CD4-positive, alpha-beta T cell treated with Interleukin-15 for 1 hour (primary cell): Measurements from ENCODE around the gene ANO8.

Experiments used
- DNase-seq: peaks from one replicate; pipeline ENCODE4 v3.0.0-alpha.2; 2020

ANO8 gene

GRCh38 chr19:17347361-17347760, 12.7 kb upstream of the ANO8 start:
- no peak for DNase-seq

DNA sequence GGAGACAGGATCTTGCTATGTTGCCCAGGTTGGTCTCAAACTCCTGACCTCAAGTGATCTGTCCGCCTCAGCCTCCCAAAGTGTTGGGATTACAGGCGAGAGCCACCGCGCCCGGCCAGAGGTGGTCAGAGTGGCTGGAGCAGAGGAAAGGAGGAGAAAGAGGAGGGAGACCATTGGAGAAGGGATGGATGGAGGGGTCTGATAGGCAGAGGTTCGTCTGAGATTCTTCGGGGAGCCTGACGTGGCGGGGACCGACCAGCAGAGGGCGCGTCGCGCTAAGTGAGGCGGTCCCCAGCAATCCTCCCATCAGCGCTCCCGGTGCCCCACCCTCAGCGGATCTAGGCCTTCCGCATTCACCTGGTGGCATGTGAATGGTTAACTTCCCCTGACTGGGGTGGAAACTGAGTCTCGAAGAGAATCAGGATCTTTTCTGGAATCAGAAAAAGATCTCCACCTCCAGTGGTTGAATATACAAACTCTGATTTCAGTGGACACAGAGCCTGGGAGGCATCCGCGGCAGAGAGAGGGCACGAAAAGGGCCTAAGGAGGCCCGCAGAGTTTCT, 11.5 kb upstream of the ANO8 start:
- peak; percentile 65 for DNase-seq

DNA sequence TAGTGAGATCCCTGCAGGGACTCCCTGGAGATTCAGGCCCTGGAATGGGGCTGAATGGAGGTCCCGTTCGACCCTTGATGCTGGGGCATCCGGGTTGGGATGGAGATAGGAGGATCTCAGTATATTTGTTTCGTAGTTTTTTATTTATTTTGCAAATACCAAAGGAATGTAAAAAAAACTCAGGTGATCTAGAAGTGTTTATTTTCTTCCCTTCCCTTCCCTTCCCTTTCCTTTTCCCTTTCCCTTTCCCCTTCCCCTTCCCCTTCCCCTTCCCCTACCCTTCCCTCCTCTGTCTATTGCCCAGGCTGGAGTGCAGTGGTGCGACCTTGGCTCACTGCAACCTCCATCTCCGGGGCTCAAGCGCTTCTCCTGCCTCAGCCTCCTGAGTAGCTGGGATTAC, 7.2 kb upstream of the ANO8 start:
- no peak for DNase-seq

- no peak for DNase-seq
These were observed 6.7 kb upstream of the ANO8 start for GRCh38 chr19:17341386-17341785.

GRCh38 chr19:17340871-17341357, 6.3 kb upstream of the ANO8 start:
- DNase-seq: no peak

- DNase-seq: no peak
These were observed 5.7 kb upstream of the ANO8 start for GRCh38 chr19:17340302-17340870.

DNA sequence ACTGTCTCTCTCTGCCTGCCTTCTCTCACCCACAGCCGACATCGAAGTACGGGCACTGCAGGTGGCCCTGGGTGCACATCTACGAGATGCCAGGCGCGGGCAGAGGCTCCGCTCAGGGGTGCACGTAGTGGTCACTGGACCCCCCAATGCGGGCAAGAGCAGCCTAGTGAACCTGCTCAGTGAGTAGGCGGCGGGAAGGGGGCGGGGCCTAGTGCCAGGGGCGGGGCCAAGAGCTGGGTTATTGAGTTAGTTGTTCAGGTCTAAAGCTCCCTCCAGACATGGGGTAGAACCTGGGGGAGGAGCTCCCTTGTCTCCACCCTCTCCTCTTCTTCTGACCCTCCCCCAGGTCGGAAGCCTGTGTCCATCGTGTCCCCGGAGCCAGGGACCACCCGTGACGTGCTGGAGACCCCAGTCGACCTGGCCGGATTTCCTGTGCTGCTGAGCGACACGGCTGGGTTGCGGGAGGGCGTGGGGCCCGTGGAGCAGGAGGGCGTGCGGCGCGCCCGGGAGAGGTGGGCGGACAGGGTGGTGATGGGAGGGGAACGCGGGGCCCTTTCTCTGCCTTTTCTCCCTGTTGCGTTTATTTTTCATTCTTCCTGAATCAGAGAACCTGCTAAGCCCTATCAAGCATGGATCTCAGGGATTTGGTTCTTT, 4.6 kb upstream of the ANO8 start:
- DNase-seq: no peak

DNA sequence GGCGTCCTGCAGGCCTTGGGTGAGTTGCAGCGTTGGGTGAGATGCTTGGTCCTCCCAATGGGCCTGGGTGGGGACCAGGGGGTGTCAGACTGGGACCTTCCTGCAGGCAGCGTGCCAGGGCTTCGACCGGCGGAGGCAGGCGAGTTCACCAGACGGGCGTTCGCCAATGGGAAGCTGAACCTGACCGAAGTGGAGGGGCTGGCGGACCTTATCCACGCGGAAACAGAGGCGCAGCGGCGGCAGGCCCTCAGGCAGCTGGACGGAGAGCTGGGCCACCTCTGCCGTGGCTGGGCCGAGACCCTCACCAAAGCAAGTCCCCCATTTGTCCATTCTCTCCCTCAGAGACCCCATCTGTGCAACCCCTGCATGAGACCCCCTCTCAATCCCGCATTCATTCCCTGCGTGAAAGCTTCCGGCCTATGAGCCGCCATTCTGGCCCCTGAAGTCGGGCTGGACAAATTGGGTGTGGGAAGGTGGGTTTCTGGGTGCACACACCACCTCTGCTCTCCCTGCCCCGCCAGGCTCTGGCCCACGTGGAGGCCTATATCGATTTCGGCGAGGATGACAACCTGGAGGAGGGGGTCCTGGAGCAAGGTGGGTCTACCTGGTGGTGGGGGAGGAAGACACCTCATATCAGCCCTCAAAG, 3.9 kb upstream of the ANO8 start:
- DNase-seq: no peak

DNA sequence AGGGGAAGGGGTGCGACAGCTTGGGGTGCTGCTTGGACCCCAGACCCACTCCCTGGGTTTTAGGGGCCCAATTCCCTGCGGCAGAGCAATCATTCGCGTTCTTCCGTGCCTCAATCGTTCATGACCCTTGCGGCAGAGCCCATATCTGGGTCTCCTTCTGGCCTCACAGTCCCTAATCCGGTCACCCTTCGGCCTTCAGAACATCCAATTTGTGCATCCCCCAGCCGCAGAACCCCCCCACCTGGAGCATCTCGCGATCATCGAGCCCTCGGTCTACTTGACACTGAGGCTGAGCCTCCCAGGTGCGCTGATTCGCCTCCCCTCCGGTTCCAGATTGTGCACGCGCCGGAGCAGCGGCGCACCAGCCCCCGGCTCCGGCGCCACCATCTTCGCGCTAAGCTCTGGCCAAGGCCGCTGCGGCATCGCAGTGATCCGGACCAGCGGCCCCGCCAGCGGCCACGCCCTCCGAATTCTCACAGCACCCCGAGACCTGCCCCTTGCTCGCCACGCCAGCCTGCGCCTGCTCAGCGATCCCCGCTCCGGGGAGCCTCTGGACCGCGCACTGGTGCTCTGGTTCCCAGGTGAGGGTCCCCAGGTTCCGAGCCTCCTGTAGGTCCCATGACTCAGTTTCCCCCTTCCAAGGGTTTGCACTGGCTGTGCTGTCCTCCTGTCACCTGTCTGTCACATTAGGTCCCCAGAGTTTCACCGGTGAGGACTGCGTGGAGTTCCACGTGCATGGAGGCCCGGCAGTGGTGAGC, 3.2 kb upstream of the ANO8 start:
- DNase-seq: no peak

DNA sequence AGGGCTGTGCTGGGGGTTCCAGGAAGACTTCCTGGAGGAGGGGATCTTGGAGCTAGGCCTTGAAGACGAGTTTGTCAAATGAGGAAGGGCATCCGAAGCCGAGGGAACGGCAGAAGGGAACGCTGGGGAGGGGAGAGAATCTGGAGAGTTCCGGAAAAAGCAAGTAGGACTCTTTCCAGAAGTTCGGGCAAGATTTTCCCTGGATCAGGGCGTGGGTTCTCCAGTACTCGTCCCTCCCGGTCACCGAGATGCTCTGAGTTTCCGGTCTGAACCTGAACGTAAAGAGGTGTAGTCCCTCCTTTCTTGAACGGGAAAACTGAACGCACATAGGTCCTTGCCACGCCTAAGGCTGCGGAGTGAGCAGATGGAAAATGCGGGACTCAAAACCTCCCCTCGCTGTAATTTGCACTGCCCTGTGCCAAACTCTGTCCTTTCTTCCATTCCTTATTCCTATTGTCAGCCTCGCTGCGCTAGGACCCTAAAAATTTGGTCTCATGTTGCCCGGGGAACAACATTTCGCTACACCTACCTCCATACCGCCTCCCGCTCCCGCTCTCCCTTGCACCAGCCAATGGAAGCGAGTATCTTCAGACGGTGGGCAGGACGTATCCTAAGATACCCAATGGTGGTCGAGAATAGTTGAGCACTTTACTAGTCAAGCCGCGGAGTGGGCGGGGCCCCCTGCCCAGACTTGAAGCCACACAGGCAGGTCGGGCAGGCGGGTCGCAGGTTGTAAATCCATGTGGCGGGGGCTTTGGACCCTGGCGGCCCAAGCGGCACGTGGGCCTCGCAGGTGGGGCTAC, 2.4 kb upstream of the ANO8 start, which contains the start of gene GTPBP3:
Gene GTPBP3, plus strand, starts transcription at position 682 of the 803 bp plus-strand sequence. Its CDS starts 59 bp downstream, at position 741.
- peak; percentile 97 for DNase-seq

- DNase-seq: no peak
These were observed 920 bp upstream of the ANO8 start for GRCh38 chr19:17335575-17335974.

GRCh38 chr19:17333611-17334413, 843 bp downstream of the ANO8 start:
- DNase-seq: peak; percentile 73

DNA sequence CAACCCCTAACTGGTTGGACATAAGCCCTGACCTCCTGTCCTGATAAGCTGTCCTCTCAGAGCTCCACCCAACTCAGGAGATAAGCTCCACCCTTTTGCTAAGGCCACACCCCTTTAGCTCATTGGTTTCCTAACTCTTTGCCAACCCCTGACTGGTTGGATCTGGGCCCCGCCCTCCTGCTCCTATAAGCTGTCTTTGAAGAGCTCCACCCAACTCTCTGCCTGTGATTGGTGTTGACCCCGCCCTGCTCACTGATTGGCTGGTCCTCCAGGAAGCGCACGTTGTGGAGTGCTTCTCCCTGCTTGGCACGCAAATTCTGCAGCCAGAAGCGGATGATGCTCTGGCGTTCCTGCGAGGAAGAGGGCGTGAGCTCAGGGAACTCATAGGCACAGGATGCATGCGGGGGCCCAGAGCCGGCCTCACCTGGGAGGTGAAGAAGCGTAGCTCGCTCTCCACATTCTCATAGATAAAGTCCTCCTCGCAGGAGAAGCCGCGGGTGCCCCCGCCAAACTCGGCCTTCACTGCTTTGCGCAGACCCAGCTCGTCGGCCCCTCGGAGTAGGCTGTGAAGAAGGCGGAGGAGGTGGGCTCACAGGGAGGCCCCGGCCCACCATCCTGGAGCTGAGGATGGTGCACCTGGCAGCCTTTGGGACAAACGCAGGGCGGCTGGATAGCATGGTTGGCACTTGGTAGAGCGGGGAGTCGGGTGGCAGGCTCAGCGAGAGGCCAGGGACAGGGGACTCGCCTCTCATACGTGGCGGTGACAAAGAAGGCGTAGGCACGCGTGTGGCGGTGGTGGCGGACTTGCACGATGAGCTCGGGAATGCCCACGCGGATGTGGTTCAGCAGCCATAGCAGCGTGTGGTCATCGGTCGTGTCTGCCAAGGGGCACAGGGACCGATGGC, 1.7 kb downstream of the ANO8 start:
- DNase-seq: peak; percentile 70

GRCh38 chr19:17332360-17332676, 2.3 kb downstream of the ANO8 start:
- no peak for DNase-seq

DNA sequence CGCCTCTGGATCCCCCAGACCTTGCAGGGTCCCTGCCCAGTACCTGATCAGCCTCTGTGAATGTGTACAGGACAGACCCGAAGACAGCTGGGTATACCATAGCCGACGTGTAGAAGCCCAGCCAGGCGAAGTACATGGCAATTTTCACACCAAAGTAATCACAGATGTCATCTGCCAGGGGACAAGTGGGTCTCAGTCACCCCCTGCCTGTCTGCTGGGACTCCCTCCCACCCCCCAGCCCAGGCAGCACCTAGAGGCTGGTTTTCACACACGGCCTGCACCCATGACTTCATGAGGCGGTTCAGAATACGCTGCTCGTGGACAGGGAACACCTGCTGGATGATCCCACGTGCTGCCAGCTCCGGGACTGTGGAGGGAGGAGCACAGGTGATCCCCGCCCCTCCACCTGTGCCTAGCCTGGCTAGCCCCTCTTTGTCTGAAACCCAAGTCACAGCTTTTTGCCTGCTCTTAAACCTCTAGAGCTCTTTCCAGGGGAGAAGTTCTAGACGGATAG, 3.6 kb downstream of the ANO8 start:
- DNase-seq: no peak

GRCh38 chr19:17330262-17331044, 4.2 kb downstream of the ANO8 start:
- DNase-seq: no peak

DNA sequence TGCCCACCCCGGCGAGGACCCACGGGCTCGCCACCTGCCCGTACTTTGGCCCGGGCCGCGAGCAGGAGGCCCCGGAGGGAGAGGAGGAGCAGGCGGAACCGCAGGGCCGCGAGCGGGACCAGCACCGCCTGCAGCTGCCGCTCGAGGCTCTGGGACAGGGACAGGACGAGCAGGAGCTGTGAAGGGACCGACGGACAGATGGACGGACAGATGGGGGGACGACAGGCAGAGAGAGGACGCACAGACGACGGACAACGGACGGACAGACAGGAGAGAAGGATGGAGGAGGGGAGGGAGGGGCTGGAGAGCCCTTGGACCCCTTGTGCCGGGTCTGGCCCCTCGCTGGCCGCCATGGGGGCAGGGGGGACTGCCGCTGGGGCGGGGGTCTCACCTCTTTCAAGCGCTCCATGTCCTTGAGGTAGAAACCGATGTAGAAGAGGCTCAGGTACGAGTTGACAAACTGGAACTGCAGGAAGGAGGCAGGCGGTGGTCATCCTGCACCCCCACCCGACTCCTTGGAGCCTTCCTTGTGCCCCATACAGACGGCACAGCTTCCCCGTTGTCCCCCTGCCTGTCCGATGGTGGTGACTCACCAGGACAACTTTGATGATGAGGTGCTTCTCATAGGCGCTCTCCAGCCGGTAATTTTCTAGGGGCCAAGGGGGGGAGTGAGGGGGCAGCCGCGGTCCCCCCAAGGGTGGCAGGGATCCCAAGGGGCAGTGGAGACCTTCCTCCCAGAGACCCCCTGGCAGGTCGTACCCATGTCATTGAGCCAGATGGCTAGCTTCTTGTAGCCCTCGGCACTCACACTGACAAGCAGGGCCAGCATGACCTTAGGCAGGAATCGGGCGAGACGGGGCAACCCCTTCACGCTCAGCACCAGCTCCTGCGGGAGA, 5.0 kb downstream of the ANO8 start:
- no peak for DNase-seq
